H1 (cell line): ENCODE measurements around the gene UGGT2. TPM values are rescaled to one million over a fixed set of nuclear protein-coding genes. Genes with fewer than 3 reads are reported as not detected.

ENCODE experiments used
- CTCF ChIA-PET: fragments of 300-600 bp; sonication (Branson Sonifier 250); formaldehyde crosslinking; loops from one replicate; lab custom pipeline; 2021; ENCODE audit not compliant: partially characterized antibody; lab: Charles Lee
- POLR2A ChIA-PET: fragments of 300-600 bp; sonication (Branson Sonifier 250); formaldehyde crosslinking; loops from one replicate; lab custom pipeline; 2021; ENCODE audit warnings: inconsistent platforms; ENCODE audit not compliant: partially characterized antibody; lab: Charles Lee
- DNase-seq, 2 experiments: peaks; one replicate each; pipeline versions ENCODE4 v3.0.0 to v3.0.0-alpha.2; 2010 to 2022; ENCODE audit warnings: low spot score in 2 of 2, low read depth in 1 of 2, mixed read lengths in 1 of 2
- FAIRE-seq: peaks from 2 replicates; lab custom pipeline; 2011; peaks lifted over from hg19 to GRCh38; lab: Jason Lieb, UNC
- H2AFZ ChIP-seq: 2 replicates; pipeline ENCODE4 v1.8.1; 2012; ENCODE audit warnings: low read length, inconsistent platforms
- H2AK5ac ChIP-seq: 2 replicates; pipeline ENCODE4 v1.6.1; 2013; ENCODE audit warnings: low read depth, low read length
- H2BK120ac ChIP-seq: replicated peaks from 2 replicates; pipeline ENCODE3; 2013; ENCODE audit warnings: low read depth, low read length, inconsistent platforms
- H2BK12ac ChIP-seq: 2 replicates; pipeline ENCODE4 v1.6.1; 2013; ENCODE audit warnings: low read depth, low read length
- H2BK15ac ChIP-seq: 2 replicates; pipeline ENCODE4 v1.6.1; 2013; ENCODE audit warnings: low read length
- H2BK20ac ChIP-seq: 2 replicates; pipeline ENCODE4 v1.6.1; 2013; ENCODE audit warnings: low read length
- H2BK5ac ChIP-seq: 2 replicates; pipeline ENCODE4 v1.6.1; 2013; ENCODE audit warnings: low read depth, low read length
- H3K14ac ChIP-seq: 2 replicates; pipeline ENCODE4 v1.6.1; 2013; ENCODE audit warnings: inconsistent platforms; ENCODE audit not compliant: insufficient read length
- H3K18ac ChIP-seq: 2 replicates; pipeline ENCODE4 v1.6.1; 2013; ENCODE audit warnings: low read length; ENCODE audit errors: extremely low read depth
- H3K23ac ChIP-seq: 2 replicates; pipeline ENCODE4 v1.6.1; 2013; ENCODE audit warnings: inconsistent platforms; ENCODE audit not compliant: insufficient read length
- H3K23me2 ChIP-seq: 2 replicates; pipeline ENCODE4 v1.6.1; 2013; ENCODE audit warnings: low read depth, low read length
- H3K27ac ChIP-seq: 2 replicates; pipeline ENCODE4 v1.6.1; 2011; ENCODE audit warnings: low read depth, low read length, inconsistent platforms
- H3K27me3 ChIP-seq, 4 experiments: replicated peaks in 1 of 4; 1 replicate in 1 of 4; 2 replicates in 3 of 4; pipeline versions ENCODE4 v1.6.1 to v1.8.1; 2011 to 2013; ENCODE audit warnings: low read length in 3 of 4, mild to moderate bottlenecking in 3 of 4, inconsistent platforms in 2 of 4, mixed read lengths in 2 of 4, moderate library complexity in 1 of 4; ENCODE audit not compliant: control insufficient read depth in 3 of 4, insufficient read depth in 3 of 4; ENCODE audit errors: extremely low read depth in 1 of 4
- H3K36me3 ChIP-seq, 4 experiments: 2 replicates each; pipeline versions ENCODE4 v1.6.1 to v1.8.1; 2011 to 2013; ENCODE audit warnings: mild to moderate bottlenecking in 4 of 4, low read length in 3 of 4, moderate library complexity in 2 of 4, control low read depth in 1 of 4, inconsistent platforms in 1 of 4; ENCODE audit not compliant: insufficient read depth in 4 of 4, control insufficient read depth in 2 of 4
- H3K4ac ChIP-seq: replicated peaks from 2 replicates; pipeline ENCODE3; 2013; ENCODE audit warnings: low read length, low read depth, mixed read lengths, inconsistent platforms; ENCODE audit not compliant: insufficient read length
- H3K4me1 ChIP-seq, 4 experiments: replicated peaks in 1 of 4; 1 replicate in 1 of 4; 2 replicates in 3 of 4; pipeline versions ENCODE4 v1.6.1 to v1.8.1; 2011 to 2013; ENCODE audit warnings: low read length in 3 of 4, inconsistent platforms in 2 of 4, mixed read lengths in 1 of 4; ENCODE audit not compliant: insufficient read depth in 4 of 4, control insufficient read depth in 3 of 4
- H3K4me2 ChIP-seq, 2 experiments: 2 replicates each; pipeline versions ENCODE4 v1.6.1 to v1.8.1; 2011 to 2013; ENCODE audit warnings: low read depth in 2 of 2, low read length in 2 of 2, control low read depth in 1 of 2, inconsistent platforms in 1 of 2, mild to moderate bottlenecking in 1 of 2; ENCODE audit not compliant: insufficient read depth in 1 of 2
- H3K4me3 ChIP-seq, 4 experiments: fragments of 200-600, 300-600 bp in 1 of 4; sonication (generic), shearing (Covaris generic), sonication (Bioruptor Twin) in 1 of 4; 2 replicates each; pipeline versions ENCODE4 v1.5.1 to v1.8.1; 2011 to 2016; ENCODE audit warnings: low read length in 4 of 4, low read depth in 3 of 4, control low read depth in 2 of 4, inconsistent platforms in 2 of 4, mild to moderate bottlenecking in 2 of 4, mixed read lengths in 1 of 4, moderate library complexity in 1 of 4; ENCODE audit not compliant: insufficient read depth in 2 of 4; ENCODE audit errors: extremely low read depth in 1 of 4
- H3K56ac ChIP-seq: replicated peaks from 2 replicates; pipeline ENCODE3; 2013; ENCODE audit warnings: low read depth, mild to moderate bottlenecking, mixed read lengths, low read length, inconsistent platforms; ENCODE audit not compliant: insufficient read length
- H3K79me1 ChIP-seq: 2 replicates; pipeline ENCODE4 v1.6.1; 2013; ENCODE audit warnings: low read depth, low read length, control low read depth
- H3K79me2 ChIP-seq, 2 experiments: 2 replicates each; pipeline versions ENCODE4 v1.6.1 to v1.8.1; 2012 to 2013; ENCODE audit warnings: low read length in 2 of 2, mild to moderate bottlenecking in 2 of 2, inconsistent platforms in 1 of 2; ENCODE audit not compliant: insufficient read depth in 2 of 2, control insufficient read depth in 1 of 2
- H3K9ac ChIP-seq, 4 experiments: replicated peaks in 1 of 4; 1 replicate in 1 of 4; 2 replicates in 3 of 4; pipeline versions ENCODE4 v1.6.1 to v1.8.1; 2011 to 2013; ENCODE audit warnings: low read depth in 3 of 4, low read length in 3 of 4, control low read depth in 2 of 4, mild to moderate bottlenecking in 2 of 4, moderate library complexity in 2 of 4, inconsistent platforms in 1 of 4; ENCODE audit errors: extremely low read depth in 1 of 4
- H3K9me3 ChIP-seq, 2 experiments: 2 replicates each; pipeline versions ENCODE4 v1.6.1 to v1.8.1; 2012 to 2013; ENCODE audit warnings: mild to moderate bottlenecking in 2 of 2, moderate library complexity in 2 of 2, control low read depth in 1 of 2, inconsistent platforms in 1 of 2, low read depth in 1 of 2, low read length in 1 of 2, mixed read lengths in 1 of 2; ENCODE audit not compliant: insufficient read depth in 2 of 2
- H4K20me1 ChIP-seq, 2 experiments: replicated peaks in 1 of 2; 2 replicates each; pipeline versions ENCODE3 to v1.8.1; 2011 to 2013; ENCODE audit warnings: inconsistent platforms in 2 of 2, low read length in 2 of 2, mild to moderate bottlenecking in 1 of 2; ENCODE audit not compliant: insufficient read depth in 2 of 2, control insufficient read depth in 1 of 2
- H4K5ac ChIP-seq: 2 replicates; pipeline ENCODE4 v1.6.1; 2013; ENCODE audit warnings: low read length, low read depth, mixed read lengths, inconsistent platforms; ENCODE audit not compliant: insufficient read length
- H4K8ac ChIP-seq: 2 replicates; pipeline ENCODE4 v1.8.0; 2013; ENCODE audit warnings: mild to moderate bottlenecking, moderate library complexity, low read length, inconsistent platforms; ENCODE audit not compliant: insufficient read depth; ENCODE audit errors: extremely low read depth
- H4K91ac ChIP-seq: replicated peaks from 2 replicates; pipeline ENCODE3; 2013; ENCODE audit warnings: low read length, mixed read lengths, inconsistent platforms; ENCODE audit not compliant: insufficient read length
- CREB1 ChIP-seq: IDR thresholded peaks from 2 replicates; pipeline ENCODE4 v1.6.1; 2012; ENCODE audit warnings: inconsistent platforms
- CTBP2 ChIP-seq: IDR thresholded peaks from 2 replicates; pipeline ENCODE4 v1.7.0; 2011; ENCODE audit warnings: borderline replicate concordance, mild to moderate bottlenecking, moderate library complexity, mixed read lengths, low read length; ENCODE audit not compliant: insufficient read depth, insufficient read length
- EP300 ChIP-seq, 2 experiments: IDR thresholded peaks; 1 replicate in 1 of 2; 2 replicates in 1 of 2; pipeline ENCODE4 v1.6.1; 2011 to 2012; ENCODE audit warnings: low read depth in 2 of 2, low read length in 2 of 2, mild to moderate bottlenecking in 2 of 2, borderline replicate concordance in 1 of 2, inconsistent platforms in 1 of 2, moderate library complexity in 1 of 2
- GTF2F1 ChIP-seq: IDR thresholded peaks from 2 replicates; pipeline ENCODE4 v1.6.1; 2012; ENCODE audit warnings: low read depth, low read length, improper control_type of control experiment, borderline replicate concordance
- HDAC2 ChIP-seq, 2 experiments: fragments of 300-600 bp in 1 of 2; sonication (generic) in 1 of 2; IDR thresholded peaks; 2 replicates each; pipeline ENCODE4 v1.6.1; 2011 to 2012; ENCODE audit warnings: low read depth in 2 of 2, low read length in 2 of 2, mild to moderate bottlenecking in 2 of 2, moderate library complexity in 2 of 2, borderline replicate concordance in 1 of 2, inconsistent platforms in 1 of 2
- JUN ChIP-seq: IDR thresholded peaks from 2 replicates; pipeline ENCODE4 v1.6.1; 2011; ENCODE audit warnings: low read depth, mild to moderate bottlenecking, improper control_type of control experiment, low read length
- NRF1 ChIP-seq: IDR thresholded peaks from 2 replicates; pipeline ENCODE4 v1.6.1; 2011; ENCODE audit warnings: mild to moderate bottlenecking, low read depth, low read length, improper control_type of control experiment
- PHF8 ChIP-seq: fragments of 200-600 bp; sonication (generic); conservative IDR thresholded peaks from 2 replicates; pipeline ENCODE4 v1.7.1; 2012; ENCODE audit warnings: low read depth, mild to moderate bottlenecking, inconsistent platforms, low read length, moderate library complexity
- POU5F1 ChIP-seq: IDR thresholded peaks from 2 replicates; pipeline ENCODE4 v1.6.1; 2011; ENCODE audit warnings: low read depth, mild to moderate bottlenecking, low read length, moderate library complexity
- SAP30 ChIP-seq: fragments of 300-600 bp; sonication (generic); IDR thresholded peaks from 2 replicates; pipeline ENCODE4 v1.7.1; 2012; ENCODE audit warnings: low read length, moderate library complexity, mild to moderate bottlenecking, inconsistent platforms; ENCODE audit not compliant: insufficient read depth, insufficient replicate concordance
- SIX5 ChIP-seq: IDR thresholded peaks from 2 replicates; pipeline ENCODE4 v1.6.1; 2011; ENCODE audit warnings: mild to moderate bottlenecking, low read depth, low read length
- SRF ChIP-seq: IDR thresholded peaks from 2 replicates; pipeline ENCODE4 v1.6.1; 2011; ENCODE audit warnings: mild to moderate bottlenecking, low read depth, low read length, moderate library complexity
- YY1 ChIP-seq: IDR thresholded peaks from 2 replicates; pipeline ENCODE4 v1.6.1; 2011; ENCODE audit warnings: low read depth, mild to moderate bottlenecking, low read length
- ZNF274 ChIP-seq: IDR thresholded peaks from 2 replicates; pipeline ENCODE4 v1.7.0; 2012; ENCODE audit warnings: low read length, borderline replicate concordance; ENCODE audit errors: extremely low read depth
- WGBS, 2 experiments: shearing (Covaris generic) in 1 of 2; methylation state at CpG; one replicate each; pipeline versions ENCODE4 v1.1.6 to v1.1.7; 2013 to 2015; ENCODE audit warnings: low lambda C conversion rate in 2 of 2, mixed read lengths in 2 of 2, inconsistent platforms in 1 of 2, low coverage in 1 of 2, missing lambda C conversion rate in 1 of 2; ENCODE audit not compliant: insufficient replicate concordance in 2 of 2, insufficient coverage in 1 of 2, insufficient read length in 1 of 2; ENCODE audit errors: extremely low coverage in 1 of 2, missing lambda C conversion rate in 1 of 2; 5-methylcytosine and 5-hydroxymethylcytosine counted together
- polyA plus RNA-seq, 7 experiments: library from polyadenylated mRNA; depleted of rRNA in 3 of 7; stranded (reverse) in 5 of 7; unstranded in 2 of 7; fragments of >200 nt in 5 of 7; fragments of 200-250 nt in 2 of 7; gene quantifications; 1 replicate in 5 of 7; 2 replicates in 1 of 7; 4 replicates in 1 of 7; pipeline versions ENCODE4 v1.2.1 to v1.2.3, GENCODE V29; 2011 to 2013; ENCODE audit warnings: missing spikeins in 2 of 7, mixed read lengths in 2 of 7
- total RNA-seq: library from RNA; stranded (reverse); fragmentation: NEBNext Ultra II Directional; extraction: Animal tissue kit (Norgen Biotek cat#: 25700); gene quantifications from 2 replicates; pipeline ENCODE4 v1.2.1, GENCODE V29; 2021

Gene UGGT2
- total and polyA plus RNA-seq, 2 of the 8 experiments (the other 6 are each of a cell fraction or from before 2014, with no cell fraction given): 5.9 to 25.1 TPM

- no peaks in the 10 kb centered on the region for H3K27me3 ChIP-seq
- POLR2A ChIA-PET: no interaction called here
- H3K79me1 ChIP-seq: no peaks in the 10 kb centered on the region
- no peak overlapping the region for H4K8ac ChIP-seq
- no peak overlapping the region for H3K18ac ChIP-seq
- DNase-seq (no peak), FAIRE-seq (no peak)
- 87% methylated on average over 2 of the region's 2 CpGs; no CpG with 5 or more reads in 1 of the 2 experiments for WGBS, 2 experiments
- H3K36me3 ChIP-seq: peaks cover 0 to 3% (median 0%) of the 10 kb centered on the region in 4 experiments; a peak in 2 of 8 replicates
- CTCF ChIA-PET: interaction anchor here (0.5 to 1.7 kb wide), 3 partner anchors 8 to 785 kb away, joined by 3 read pairs; no protein-coding TSS in a partner anchor
- H4K5ac ChIP-seq: no peak overlapping the region
- no peaks in the 10 kb centered on the region for H3K23me2 ChIP-seq
- no peaks in the 10 kb centered on the region for H3K9me3 ChIP-seq
- H4K91ac ChIP-seq: no peak overlapping the region
- H3K4ac ChIP-seq: no peak overlapping the region
- no peak overlapping the region for H3K4me2 ChIP-seq
- no peak overlapping the region for H3K23ac ChIP-seq
- H2AFZ ChIP-seq: no peak overlapping the region
- H3K4me1 ChIP-seq: no peaks in the 10 kb centered on the region
- H2BK5ac ChIP-seq: no peak overlapping the region
- H3K9ac ChIP-seq: no peak overlapping the region
- no peak overlapping the region for H2BK12ac ChIP-seq
- no peak overlapping the region for H3K27ac ChIP-seq
- no peak overlapping the region for H2BK20ac ChIP-seq
- H2AK5ac ChIP-seq: no peak overlapping the region
- TF ChIP-seq GTF2F1 (no peak), CREB1 (no peak), YY1 (no peak), ZNF274 (no peak), CTBP2 (no peak), HDAC2 (IDR thresholded peaks at IDR 0.05; ENCODE audit: borderline replicate concordance in 1 of 2, low read depth in 2 of 2, low read length in 2 of 2) (no peak), SIX5 (no peak), SRF (no peak), JUN (no peak), SAP30 (no peak), POU5F1 (no peak), PHF8 (no peak), EP300 (IDR thresholded peaks at IDR 0.05; ENCODE audit: borderline replicate concordance in 1 of 2, low read depth in 2 of 2, low read length in 2 of 2) (no peak), NRF1 (no peak)
- peaks cover 0 to 8% of the 10 kb centered on the region in 2 experiments; a peak in 2 of 4 replicates for H3K79me2 ChIP-seq
- H2BK15ac ChIP-seq: no peak overlapping the region
- H4K20me1 ChIP-seq: no peaks in the 10 kb centered on the region
- H3K56ac ChIP-seq: no peak overlapping the region
- no peak overlapping the region for H3K14ac ChIP-seq
- H3K4me3 ChIP-seq: no peak overlapping the region
- no peak overlapping the region for H2BK120ac ChIP-seq
These were observed 25.7 kb downstream of the UGGT2 start for GRCh38 chr13:96027496-96027895.
